C4-2B (cell line): ENCODE measurements around the gene PEX11B.

ENCODE experiments used
- ZFX ChIP-seq: fragments of 450-650 bp; IDR thresholded peaks from 2 replicates; pipeline ENCODE4 v1.6.1; 2017
- TF ChIP-seq, protein P1 (sequence below): fragments of 450-650 bp; conservative IDR thresholded peaks from 2 replicates; pipeline ENCODE4 v1.5.1; 2017; ENCODE audit warnings: mild to moderate bottlenecking

DNA sequence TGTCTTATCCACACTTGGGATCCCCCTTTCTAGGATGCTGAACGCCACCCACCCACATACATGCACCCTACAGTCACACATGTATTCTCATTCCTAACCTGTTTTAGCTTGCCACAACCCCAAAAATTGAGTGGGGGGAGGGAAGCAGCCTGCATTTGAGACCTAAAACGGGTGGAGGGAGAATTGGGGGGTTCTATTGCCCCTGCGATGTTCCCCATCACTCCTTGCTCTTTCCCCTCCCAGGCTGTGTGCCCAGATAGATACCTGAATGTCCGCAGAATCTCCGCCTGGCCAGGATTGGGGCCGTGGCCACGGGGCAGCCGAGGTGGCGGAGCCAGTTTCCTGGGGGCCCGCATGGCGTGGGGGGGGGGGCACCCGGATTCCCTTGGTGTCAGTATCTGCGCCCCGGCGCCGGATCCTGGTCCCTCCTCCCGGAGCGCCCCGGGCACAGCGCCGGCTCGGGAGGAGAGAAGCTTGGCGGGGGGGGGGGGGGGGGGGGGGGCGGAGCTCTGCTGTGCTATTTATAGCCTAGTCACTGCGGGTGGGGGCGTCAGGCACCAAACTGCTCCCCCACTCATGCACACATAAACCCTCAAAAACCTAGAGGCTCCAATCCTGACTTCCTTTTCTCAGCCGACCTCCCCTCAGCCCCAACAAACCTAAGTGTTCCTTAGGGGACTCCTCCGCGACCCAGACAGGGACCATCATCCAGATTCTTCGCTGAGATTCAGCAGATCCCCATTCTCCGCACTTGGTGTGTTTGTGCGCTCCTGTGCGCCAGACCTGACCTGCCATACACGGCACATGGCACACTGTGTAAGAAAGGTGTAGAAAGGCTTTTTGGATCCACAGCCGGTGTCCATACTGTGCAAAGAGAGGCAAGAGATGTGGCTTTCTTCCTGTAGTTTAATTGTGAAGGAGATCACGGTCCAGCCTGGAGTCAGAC is 43.9 kb upstream of the PEX11B start:
- TF ChIP-seq, protein P1, sequence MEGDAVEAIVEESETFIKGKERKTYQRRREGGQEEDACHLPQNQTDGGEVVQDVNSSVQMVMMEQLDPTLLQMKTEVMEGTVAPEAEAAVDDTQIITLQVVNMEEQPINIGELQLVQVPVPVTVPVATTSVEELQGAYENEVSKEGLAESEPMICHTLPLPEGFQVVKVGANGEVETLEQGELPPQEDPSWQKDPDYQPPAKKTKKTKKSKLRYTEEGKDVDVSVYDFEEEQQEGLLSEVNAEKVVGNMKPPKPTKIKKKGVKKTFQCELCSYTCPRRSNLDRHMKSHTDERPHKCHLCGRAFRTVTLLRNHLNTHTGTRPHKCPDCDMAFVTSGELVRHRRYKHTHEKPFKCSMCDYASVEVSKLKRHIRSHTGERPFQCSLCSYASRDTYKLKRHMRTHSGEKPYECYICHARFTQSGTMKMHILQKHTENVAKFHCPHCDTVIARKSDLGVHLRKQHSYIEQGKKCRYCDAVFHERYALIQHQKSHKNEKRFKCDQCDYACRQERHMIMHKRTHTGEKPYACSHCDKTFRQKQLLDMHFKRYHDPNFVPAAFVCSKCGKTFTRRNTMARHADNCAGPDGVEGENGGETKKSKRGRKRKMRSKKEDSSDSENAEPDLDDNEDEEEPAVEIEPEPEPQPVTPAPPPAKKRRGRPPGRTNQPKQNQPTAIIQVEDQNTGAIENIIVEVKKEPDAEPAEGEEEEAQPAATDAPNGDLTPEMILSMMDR: no peak
- no peak for TF ChIP-seq ZFX
